ENCODE results near the gene EVI5. TPM values are rescaled to one million over a fixed set of nuclear protein-coding genes. Genes with fewer than 3 reads are reported as not detected.
A peak's percentile ranks its signal among the peaks of the same experiment; 100 is the strongest.

Gene EVI5
- total RNA-seq, 1 donor from 2014 or later, result 20.0 TPM

DNA sequence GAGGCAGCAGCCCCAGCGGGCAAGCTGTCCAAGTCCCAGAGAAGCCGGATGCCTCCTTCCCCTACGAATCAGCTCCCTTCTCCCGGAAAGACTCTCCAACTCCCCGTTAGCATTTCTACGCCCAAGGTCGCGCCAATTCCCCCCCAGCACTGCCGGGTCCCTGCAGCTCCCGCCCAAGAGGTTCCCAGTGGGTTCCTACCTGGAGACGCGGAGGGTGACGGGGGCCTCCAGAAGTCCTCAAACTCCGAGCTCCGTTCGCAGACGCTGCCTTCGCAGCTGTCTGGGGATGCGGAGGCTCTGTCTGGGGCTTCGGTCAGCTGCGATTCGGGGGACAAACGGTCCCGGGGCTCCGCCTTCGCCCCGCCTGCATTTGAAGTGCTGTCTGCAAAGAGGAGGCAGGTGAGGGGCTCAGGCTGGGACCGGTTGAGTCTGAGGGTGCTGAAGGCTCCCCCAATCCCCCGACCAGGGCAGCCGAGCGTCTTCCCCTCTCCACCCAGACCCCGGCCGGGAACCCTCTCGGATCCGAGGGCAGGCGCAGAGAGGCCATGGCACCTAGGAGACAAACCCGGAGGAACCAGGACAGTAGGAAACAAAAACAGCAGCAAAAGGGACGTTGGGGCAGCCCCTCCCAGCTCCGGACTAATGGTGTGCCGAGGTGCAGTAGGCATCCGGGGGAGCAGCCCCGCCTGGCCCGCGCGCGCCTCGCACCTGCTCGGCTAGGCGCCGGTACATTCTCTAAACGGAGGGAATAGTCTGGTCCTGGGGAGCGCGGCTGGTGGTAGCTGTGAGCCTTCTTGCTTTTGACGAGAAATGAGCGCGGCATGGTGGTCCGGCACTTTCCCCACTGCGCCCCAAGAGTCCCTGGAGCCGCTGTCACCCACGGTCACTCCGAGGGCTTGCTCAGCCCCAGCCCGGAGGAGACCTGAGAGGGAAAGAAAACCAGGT lies 302.0 kb downstream of the EVI5 start:
- ATAC-seq (no peak), DNase-seq (ENCODE audit: missing footprints) (peak; percentile 72)
- intact Hi-C loops (cut with DNase I), result no loop called here

DNA sequence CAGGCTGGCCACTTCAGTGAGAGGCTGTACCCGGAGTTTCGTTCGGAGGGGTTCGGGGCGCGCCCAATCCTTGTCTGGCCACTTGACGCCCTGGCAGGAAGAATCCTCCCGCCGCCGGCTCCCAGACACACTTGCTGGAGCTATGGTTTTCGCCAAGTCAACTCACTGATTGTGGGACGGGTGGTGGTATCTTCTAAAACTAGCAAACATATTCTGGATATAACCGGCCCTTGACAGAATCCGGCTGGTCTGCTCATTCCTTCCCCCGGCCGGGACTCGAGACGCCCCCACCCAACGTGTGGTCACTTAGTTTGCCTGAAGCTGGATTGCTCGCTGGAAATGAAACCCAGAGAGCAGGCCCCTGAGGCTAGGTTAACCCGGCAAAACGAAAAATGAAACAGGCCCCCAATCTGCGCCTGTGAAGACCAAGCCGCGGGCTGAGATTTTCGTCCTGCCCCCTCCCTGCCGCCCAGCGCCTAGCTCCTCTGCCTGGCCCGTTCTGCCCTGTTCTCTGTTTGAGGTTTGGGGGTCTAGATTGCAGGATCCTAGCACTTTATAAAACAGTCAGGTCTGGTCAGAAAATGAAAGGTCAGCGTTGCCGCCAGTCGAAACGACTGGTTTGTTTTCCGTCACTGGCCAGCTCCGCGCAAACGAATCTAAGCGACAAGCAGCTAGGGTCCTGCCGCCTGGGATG lies 302.8 kb downstream of the EVI5 start:
- DNase-seq (ENCODE audit: missing footprints), result peak; percentile 69
- intact Hi-C loops (cut with DNase I), result no loop called here

DNA sequence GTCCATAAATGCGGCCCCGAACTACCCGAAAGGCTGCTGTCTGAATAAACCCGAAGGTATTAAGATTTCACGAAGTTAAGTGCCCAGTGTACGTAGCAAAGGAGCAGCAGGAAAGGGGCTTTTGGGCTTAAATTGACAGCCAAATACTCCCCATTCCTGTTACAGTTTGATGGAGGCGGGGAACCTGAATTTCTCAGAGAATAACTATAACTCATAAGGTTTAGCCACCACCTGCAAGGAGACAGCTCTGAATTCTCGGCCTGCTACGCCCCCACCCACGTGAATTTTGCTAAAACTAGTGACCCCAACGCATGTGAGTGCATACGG lies 303.3 kb downstream of the EVI5 start:
- intact Hi-C loops (cut with DNase I), result no loop called here
- DNase-seq (ENCODE audit: missing footprints), result no peak
- ATAC-seq, result no peak

More for the DNA sequence above, 302.8 kb downstream of the EVI5 start:
- ATAC-seq, result no peak

DNA sequence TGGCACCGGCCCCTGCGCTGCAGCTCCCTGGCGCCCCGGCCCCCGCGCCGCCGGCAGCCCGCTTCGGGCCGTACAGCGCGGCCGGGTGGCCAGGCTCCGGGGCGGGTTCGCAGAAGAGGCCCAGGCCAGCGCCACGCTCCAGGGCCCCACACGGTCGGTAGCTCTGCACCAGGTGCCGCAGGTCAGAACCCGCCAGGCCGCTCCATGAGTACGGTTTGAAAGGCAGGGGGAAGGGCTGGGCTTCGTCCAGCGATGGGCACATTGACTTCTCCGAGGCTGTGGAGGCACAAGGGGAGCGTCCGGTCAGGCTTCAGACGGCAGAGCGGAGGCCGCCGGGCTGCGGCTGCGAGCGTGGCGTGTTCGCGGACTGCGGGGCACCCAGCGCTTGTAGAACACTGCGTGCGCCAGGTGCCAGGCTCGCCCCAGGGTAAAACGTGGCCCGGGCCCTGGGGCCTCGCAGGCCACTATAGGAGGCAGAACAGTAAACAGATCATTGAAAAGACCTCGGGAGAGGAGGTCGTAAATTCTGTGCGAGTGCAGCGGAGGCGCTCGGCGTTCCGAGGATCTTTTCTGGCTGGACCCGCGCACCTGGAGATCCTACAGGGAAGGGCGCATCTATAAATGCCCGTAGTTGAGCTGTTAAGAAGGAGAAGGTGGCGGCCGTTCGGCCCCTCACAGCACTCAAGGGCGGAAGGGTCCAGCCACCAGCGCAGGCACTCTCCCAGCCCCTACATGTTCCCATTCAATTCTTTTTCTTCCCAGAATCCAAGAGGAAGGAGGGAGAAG lies 303.9 kb downstream of the EVI5 start:
- no peak for DNase-seq (ENCODE audit: missing footprints)
- intact Hi-C loops (cut with DNase I), result no loop called here
- ATAC-seq, result no peak

DNA sequence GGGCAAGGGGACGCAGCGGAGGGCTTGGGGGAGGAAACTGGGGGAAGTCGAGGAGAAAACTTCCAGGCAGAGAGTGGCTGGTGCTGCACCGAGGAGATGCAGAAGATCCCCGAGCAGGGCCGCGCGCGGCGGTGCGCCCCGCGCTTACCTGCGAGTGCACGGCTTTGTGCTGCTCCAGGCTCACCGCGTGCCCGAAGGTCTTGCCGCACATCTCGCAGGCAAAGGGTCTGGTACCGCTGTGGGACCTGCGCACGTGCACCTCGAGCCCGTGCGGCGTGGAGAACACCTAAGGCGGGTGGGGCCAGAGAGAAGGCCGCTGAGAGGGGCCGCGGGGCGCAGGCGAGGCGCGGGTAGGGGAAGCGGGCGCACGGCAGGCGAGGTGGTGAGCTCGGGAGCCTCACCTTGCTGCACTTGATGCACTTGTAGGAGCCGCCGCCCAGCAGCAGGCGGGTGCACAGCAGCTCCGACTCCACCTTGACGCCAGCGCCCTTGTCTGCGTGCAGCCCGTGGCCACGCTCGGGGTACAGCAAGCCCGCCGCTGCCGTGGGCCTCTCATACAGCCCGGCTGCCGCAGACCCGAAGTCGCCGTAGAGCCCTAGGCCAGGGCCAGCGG lies 304.6 kb downstream of the EVI5 start:
- intact Hi-C loops (cut with DNase I), result no loop called here
- DNase-seq (ENCODE audit: missing footprints), result no peak
- ATAC-seq, result no peak

DNA sequence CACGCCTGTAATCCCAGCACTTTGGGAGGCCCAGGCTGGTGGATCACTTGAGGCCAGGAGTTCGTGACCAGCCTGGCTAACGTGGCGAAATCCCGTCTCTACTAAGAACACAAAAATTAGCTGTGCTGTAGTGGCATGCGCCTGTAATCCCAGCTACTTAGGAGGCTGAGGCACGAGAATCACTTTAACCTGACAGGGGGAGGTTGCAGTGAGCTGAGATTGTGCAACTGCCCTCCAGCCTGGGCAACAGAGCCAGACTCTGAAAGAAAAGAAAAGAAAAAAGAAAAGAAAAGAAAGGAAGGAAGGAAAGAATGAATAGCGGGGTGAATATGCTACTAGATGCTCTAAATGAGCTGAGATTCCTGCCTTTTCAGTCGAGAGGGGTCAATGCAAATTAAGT lies 305.3 kb downstream of the EVI5 start:
- ATAC-seq (no peak), DNase-seq (ENCODE audit: missing footprints) (no peak)
- intact Hi-C loops (cut with DNase I), result no loop called here

DNA sequence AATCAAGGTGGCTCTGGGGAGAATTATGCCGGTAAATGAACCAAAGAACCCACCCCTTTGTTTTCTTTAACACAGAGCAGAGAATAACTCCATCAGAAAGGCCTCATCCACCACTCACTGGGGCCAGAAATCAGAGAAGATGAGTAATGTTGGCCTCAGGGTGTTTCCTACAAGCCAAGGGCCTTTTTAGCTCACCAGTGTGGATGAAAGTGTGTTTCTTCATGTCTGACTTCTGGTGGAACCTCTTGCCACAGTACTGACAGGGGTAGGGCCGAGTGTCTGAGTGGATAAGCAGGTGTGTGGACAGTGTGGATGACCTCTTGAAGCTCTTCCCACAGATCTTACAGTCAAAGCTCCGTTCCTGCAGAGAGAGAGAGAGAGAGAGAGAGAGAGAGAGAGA lies 306.5 kb downstream of the EVI5 start:
- ATAC-seq, result no peak
- no peak for DNase-seq (ENCODE audit: missing footprints)
- intact Hi-C loops (cut with DNase I), result no loop called here

DNA sequence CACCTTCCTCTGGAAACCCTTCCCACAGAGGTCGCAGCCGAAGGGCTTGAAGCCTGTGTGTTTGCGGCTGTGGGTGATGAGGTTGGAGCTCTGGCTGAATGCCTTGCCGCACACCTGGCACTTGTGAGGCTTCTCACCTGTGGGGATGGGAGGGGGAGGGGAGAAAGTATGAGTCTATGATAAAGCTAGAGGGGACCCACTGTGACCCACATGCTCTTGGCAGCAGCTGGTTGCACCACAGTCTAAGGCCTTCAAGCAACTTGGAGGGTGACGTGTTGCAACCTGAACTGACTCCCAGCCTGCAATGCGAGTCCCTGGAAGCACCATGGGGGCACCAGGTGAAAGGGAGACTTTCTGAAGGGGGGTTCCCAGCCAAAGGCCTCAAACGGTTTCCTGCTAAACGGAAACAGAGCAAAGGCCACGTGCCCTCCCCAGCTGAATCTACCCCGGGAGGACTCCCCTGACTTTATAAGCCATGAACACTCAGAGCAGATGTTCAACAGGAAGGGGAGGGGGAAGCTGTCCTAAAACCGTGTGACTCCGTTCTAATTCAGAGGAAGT lies 308.8 kb downstream of the EVI5 start:
- DNase-seq (ENCODE audit: missing footprints) (no peak), ATAC-seq (no peak)
- intact Hi-C loops (cut with DNase I), result no loop called here

DNA sequence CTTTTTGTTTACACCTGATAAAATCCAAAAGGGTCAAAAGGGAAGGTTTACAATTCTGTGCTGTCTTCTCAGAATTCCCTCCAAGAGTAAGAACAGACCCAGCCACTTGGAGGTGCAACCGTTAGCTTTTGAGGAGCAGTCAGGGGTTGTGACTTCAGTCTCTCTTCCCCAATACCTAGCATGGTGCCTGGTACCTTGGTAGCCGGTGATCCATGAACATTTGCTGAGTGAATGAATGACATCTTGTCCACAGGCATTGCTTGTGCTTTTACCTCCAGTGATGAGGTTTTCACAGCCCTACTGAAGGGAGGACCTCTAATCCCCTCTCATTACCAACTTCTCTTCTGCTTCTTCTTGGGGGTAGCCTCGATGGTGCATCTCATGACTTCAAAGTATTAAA lies 309.9 kb downstream of the EVI5 start:
- ATAC-seq (no peak), DNase-seq (ENCODE audit: missing footprints) (no peak)
- intact Hi-C loops (cut with DNase I), result no loop called here

DNA sequence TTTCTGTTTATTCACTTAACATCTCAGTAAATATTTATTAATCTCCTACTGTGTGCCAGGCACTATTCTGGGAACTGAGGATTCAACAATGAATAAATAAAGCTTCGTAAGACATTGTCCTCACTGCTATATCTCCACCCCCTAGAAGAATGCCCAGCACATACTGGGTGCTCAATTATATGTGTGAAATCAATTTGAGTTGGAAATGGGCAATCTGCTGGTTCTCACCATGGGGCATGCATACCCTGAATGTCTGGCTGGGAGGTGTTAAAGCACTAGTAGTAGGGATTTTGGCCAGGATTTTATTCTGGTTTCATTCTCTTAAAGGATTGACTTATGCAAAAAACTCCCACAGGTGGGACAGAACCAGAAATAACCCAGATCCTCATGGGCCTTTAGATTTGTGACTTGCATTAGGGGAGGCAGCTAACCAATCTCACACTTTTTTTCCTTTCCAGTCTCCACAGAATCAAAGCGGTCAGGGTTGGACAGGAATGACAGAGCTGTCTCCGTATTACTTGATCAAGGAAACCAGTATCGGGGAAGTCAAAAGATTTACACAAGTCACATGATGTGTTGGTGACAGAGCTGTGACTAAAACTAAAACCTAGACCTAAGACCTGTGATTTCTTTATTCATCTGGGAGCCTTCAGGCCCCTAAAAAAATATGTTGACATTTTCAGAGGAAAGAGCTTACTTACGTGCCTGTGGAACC lies 311.0 kb downstream of the EVI5 start:
- intact Hi-C loops (cut with DNase I), result no loop called here
- ATAC-seq, result no peak
- no peak for DNase-seq (ENCODE audit: missing footprints)

DNA sequence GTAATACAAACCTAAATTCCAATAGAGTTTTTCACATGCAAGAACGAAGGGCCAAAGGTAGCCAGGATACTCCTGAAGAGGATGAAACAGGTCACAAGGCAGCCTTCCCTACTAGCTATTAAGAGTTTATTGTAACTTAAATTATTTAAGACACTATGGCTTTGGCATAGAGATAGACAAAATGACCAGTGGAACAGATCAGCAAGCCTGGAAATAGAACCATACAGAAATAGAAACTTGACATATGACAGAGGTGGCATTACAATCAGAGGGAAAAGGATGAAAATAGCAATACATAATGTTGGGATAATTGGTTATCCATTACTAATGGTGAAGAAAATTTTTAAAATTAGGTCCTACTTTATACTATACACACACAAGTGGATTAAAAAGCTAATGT lies 314.7 kb downstream of the EVI5 start:
- intact Hi-C loops (cut with DNase I), result no loop called here
- no peak for ATAC-seq
- DNase-seq (ENCODE audit: missing footprints), result no peak

DNA sequence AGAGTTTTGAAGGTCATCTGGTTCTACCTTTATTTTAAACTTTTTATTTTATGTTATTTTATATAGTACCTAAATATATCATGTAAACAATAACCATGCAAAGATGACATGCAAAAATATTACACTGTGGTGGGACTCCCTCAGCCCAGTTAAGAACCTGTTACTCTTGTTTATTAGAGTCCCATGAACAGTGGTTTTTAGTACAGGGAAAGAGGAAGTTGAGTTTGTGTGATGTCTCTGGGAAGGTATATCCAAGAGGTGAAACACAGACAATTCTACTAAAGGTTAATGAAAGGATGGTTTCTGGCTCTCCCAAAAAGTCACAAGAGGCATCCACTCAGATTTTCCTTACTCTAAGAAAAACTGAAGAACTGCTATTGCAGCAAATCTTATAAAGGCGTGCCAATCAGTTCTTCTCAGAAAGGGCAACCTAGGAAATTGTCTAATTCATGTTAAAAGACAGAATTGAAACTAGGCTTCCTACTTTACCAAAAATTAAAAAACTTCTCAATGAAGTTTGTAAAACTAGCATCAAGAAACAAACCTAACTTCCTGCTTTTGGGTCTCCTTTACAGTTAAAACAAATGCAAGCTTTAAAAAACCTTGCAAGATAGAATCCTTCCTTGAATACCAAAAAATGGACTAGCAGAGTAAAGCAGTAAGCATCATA lies 318.1 kb downstream of the EVI5 start:
- intact Hi-C loops (cut with DNase I), result no loop called here
- DNase-seq (ENCODE audit: missing footprints) (no peak), ATAC-seq (no peak)

DNA sequence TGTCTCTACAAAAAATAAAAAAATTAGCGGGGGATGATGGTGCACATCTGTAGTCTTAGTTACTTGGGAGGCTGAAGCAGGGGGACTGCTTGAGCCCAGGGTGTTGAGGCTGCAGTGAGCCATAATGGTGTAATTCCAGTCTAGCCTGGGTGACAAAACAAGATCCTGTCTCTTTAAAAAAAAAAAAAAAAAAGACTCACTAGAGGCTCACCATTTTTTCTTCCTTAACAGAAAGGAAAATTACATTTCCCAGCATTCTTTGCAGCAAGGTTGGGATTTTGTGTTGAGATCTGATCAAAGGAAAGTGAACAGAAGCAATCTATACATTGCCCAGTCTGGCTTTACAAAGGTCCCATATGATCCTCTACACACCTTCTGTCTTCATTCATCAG lies 319.7 kb downstream of the EVI5 start:
- intact Hi-C loops (cut with DNase I), result no loop called here
- DNase-seq (ENCODE audit: missing footprints), result no peak
- ATAC-seq, result no peak

DNA sequence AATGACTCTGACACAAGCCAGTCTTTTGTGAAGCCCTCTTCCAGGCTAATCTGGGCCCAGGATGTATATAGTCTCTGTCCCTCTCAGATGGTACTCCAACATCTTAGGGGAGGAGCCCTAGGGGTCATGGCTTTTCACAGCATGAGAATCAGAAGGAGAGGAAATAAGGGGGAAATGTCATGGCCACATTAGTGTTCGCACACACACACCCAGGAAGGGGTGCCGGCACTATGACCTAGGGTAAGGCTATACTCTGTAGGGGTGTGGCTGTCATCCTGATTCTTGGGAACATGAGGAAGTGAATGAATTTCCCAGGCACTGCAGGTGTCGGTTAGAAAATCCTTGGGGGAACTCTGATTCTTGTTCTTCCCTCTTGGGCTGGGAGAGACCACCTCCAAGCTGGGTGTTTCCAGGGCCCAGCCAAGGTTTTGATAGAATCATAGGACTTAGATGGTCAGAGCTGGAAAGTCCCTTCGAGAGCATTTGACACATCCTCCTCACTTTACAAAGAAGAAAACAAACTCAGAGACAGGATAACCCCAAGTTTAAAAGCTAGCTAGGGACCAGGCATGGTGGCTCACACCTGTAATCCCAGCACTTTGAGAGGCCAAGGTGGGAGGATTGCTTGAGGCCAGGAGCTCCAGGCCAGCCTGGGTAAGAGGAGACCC lies 320.2 kb downstream of the EVI5 start:
- no peak for ATAC-seq
- DNase-seq (ENCODE audit: missing footprints), result no peak
- intact Hi-C loops (cut with DNase I), result no loop called here

DNA sequence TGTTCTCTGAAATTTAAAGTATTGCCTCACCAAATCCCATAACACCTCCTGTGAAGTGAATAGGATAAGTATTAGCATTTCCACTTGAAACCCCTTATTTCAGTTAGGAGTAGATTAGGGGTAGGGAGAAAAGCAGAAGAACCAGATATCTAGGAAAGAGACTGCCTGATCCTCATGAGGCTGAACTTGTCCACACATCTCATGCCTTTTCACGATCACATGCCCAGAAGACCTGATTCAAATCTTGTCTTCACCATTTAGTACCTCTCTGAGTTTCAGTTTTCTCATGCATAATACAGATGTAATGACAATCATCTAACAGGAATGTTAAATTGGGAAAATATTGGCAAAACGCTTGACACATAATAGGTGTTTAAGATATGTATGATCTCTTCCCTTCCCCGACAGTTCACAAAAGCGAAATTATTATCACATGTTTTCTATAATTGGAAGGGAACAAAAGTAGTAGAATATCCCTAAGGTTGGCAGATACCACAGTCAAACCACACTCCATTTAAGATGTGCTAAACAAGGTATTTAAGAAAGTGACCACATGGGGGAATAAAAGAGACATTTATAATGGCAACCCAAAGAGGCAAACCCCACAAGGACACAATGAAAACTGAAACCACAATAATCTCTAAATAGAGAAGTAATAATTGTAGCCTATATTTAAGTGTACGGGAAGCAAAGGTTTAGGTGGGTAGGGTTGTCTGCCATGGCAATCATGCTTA lies 323.4 kb downstream of the EVI5 start:
- no peak for DNase-seq (ENCODE audit: missing footprints)
- intact Hi-C loops (cut with DNase I), result no loop called here
- no peak for ATAC-seq

DNA sequence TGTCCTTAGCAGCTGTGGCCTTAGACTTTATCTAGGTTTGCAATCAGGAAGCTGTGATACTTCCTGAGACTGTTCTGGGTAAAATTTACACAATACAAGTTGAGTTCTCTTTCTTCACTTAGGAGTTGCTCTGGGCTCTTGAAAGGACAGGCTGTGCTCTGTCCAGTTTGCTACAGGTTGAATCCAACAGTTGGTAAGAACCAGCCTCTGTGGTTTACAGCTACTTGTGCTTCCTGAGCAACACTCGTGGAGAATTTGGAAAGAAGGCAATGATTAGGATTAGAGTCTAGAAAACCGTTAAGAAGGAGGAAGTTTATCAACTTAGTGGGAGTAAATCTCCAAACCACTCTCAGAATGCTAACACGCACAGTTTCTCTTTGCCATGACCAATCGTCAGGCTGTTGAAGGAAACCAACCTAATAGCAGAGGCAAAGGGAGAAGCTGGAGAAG lies 325.0 kb downstream of the EVI5 start:
- ATAC-seq (peak; percentile 44), DNase-seq (ENCODE audit: missing footprints) (no peak)
- intact Hi-C loops (cut with DNase I), result no loop called here
